HEK293 (cell line): Measurements from ENCODE around the gene INPP5A.
A peak's percentile ranks its signal among the peaks of the same experiment; 100 is the strongest.

ENCODE experiments used
- GLI2 ChIP-seq: fragments of 450-650 bp; formaldehyde crosslinking; IDR thresholded peaks from 2 replicates; pipeline ENCODE4; 2017; ENCODE audit warnings: missing biosample characterization, missing genetic modification characterization, low read depth, borderline replicate concordance
- KLF9 ChIP-seq: fragments of 450-650 bp; formaldehyde crosslinking; IDR thresholded peaks from 2 replicates; pipeline ENCODE4 v1.5.1; 2016; ENCODE audit warnings: missing biosample characterization, missing genetic modification characterization, low read depth
- WT1 ChIP-seq: fragments of 450-650 bp; formaldehyde crosslinking; IDR thresholded peaks from 2 replicates; pipeline ENCODE4 v1.5.1; 2016; ENCODE audit warnings: missing biosample characterization, missing genetic modification characterization
- ZNF114 ChIP-seq: fragments of 450-650 bp; formaldehyde crosslinking; IDR thresholded peaks from 2 replicates; pipeline ENCODE4 v1.5.0; 2017; ENCODE audit warnings: missing biosample characterization, missing genetic modification characterization
- ZNF155 ChIP-seq: fragments of 450-650 bp; formaldehyde crosslinking; IDR thresholded peaks from 2 replicates; pipeline ENCODE4 v1.5.1; 2016; ENCODE audit warnings: missing biosample characterization, missing genetic modification characterization
- ZNF157 ChIP-seq: fragments of 450-650 bp; formaldehyde crosslinking; IDR thresholded peaks from 2 replicates; pipeline ENCODE4 v1.5.1; 2016; ENCODE audit warnings: missing biosample characterization, missing genetic modification characterization
- ZNF221 ChIP-seq: fragments of 450-650 bp; formaldehyde crosslinking; IDR thresholded peaks from 2 replicates; pipeline ENCODE4 v1.5.1; 2017; ENCODE audit warnings: missing biosample characterization, missing genetic modification characterization, borderline replicate concordance
- ZNF24 ChIP-seq: fragments of 450-650 bp; formaldehyde crosslinking; IDR thresholded peaks from 2 replicates; pipeline ENCODE4 v1.5.1; 2016; ENCODE audit warnings: missing biosample characterization, missing genetic modification characterization
- ZNF404 ChIP-seq: fragments of 450-650 bp; formaldehyde crosslinking; IDR thresholded peaks from 2 replicates; pipeline ENCODE4 v1.5.1; 2017; ENCODE audit warnings: missing biosample characterization, missing genetic modification characterization
- ZNF423 ChIP-seq: fragments of 450-650 bp; formaldehyde crosslinking; IDR thresholded peaks from 2 replicates; pipeline ENCODE4 v1.5.1; 2016; ENCODE audit warnings: missing biosample characterization, missing genetic modification characterization
- ZNF510 ChIP-seq: fragments of 450-650 bp; formaldehyde crosslinking; IDR thresholded peaks from 2 replicates; pipeline ENCODE4 v1.5.1; 2018; ENCODE audit warnings: mild to moderate bottlenecking, missing genetic modification characterization, missing biosample characterization; ENCODE audit not compliant: insufficient replicate concordance
- ZNF560 ChIP-seq: fragments of 450-650 bp; formaldehyde crosslinking; IDR thresholded peaks from 2 replicates; pipeline ENCODE4 v1.5.1; 2017; ENCODE audit warnings: missing biosample characterization, missing genetic modification characterization, borderline replicate concordance
- ZXDB ChIP-seq: fragments of 450-650 bp; formaldehyde crosslinking; IDR thresholded peaks from 2 replicates; pipeline ENCODE4 v1.5.1; 2016; ENCODE audit warnings: missing biosample characterization, missing genetic modification characterization
- TF ChIP-seq, protein P1 (sequence below): fragments of 450-650 bp; formaldehyde crosslinking; IDR thresholded peaks from 2 replicates; pipeline ENCODE4 v1.5.1; 2016; ENCODE audit warnings: missing biosample characterization, missing genetic modification characterization
- TF ChIP-seq, protein P2 (sequence below): fragments of 450-650 bp; formaldehyde crosslinking; IDR thresholded peaks from 2 replicates; pipeline ENCODE4 v1.5.1; 2016; ENCODE audit warnings: missing biosample characterization, missing genetic modification characterization, borderline replicate concordance
- TF ChIP-seq, protein P3 (sequence below): fragments of 450-650 bp; formaldehyde crosslinking; IDR thresholded peaks from 2 replicates; pipeline ENCODE4 v1.5.1; 2017; ENCODE audit warnings: missing biosample characterization, missing genetic modification characterization
- TF ChIP-seq, protein P4 (sequence below): fragments of 450-650 bp; formaldehyde crosslinking; IDR thresholded peaks from 2 replicates; pipeline ENCODE4 v1.5.1; 2016; ENCODE audit warnings: missing biosample characterization, missing genetic modification characterization
- TF ChIP-seq, protein P5 (sequence below): fragments of 450-650 bp; formaldehyde crosslinking; IDR thresholded peaks from 2 replicates; pipeline ENCODE4 v1.5.1; 2016; ENCODE audit warnings: missing biosample characterization, missing genetic modification characterization, low read depth
- TF ChIP-seq, protein P6 (sequence below): fragments of 450-650 bp; formaldehyde crosslinking; IDR thresholded peaks from 2 replicates; pipeline ENCODE4 v1.5.1; 2016; ENCODE audit warnings: missing biosample characterization, missing genetic modification characterization

INPP5A gene

DNA sequence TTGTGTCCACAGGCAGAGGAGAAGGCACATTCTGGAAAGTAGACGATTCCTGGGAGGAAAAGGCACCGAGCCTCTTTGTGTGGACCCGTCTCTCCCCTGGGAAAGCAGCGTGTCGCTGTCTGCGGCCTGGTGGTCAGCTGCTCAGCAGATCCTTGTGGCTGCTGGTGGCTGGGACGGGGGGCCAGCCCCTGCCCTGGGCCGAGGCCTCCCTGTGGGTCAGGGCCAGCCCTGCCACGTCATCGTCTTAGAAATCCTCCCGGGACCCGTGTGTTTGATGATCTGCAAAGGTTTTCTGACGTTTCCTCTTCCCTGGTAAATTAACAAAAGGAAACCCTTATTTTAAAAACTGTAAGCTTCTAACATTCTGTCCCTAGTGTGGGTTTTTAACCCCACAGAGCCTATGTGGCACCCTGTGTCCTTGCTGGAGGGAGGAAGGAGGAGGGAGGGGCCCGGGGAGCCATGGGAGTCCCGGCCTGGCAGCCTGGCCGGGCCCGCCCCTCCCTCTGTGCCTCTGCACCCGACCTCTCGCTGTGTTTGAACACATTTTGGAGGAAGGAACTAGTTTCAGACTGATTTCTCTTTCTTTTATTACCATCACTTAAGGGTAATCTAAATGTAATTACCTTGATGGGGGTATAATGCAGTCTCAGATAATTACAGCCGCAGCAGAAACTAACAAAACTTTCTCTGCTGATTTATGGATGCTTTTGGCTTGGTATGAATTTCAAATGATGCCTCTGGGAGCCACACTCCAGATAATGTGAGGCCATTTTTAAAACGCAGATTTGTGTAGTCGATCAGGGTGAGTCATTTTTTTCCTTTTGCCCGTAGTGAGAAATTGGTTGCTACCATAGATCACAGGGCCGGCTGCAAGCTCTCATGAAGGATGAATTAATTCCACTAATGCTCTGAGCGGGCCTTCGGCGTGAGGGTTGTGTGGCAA lies 162.8 kb downstream of the INPP5A start (continued):
- TF ChIP-seq GLI2 (tag by site-specific recombination), result peak; percentile 97
- TF ChIP-seq, protein P1, sequence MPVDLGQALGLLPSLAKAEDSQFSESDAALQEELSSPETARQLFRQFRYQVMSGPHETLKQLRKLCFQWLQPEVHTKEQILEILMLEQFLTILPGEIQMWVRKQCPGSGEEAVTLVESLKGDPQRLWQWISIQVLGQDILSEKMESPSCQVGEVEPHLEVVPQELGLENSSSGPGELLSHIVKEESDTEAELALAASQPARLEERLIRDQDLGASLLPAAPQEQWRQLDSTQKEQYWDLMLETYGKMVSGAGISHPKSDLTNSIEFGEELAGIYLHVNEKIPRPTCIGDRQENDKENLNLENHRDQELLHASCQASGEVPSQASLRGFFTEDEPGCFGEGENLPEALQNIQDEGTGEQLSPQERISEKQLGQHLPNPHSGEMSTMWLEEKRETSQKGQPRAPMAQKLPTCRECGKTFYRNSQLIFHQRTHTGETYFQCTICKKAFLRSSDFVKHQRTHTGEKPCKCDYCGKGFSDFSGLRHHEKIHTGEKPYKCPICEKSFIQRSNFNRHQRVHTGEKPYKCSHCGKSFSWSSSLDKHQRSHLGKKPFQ (tag by site-specific recombination), result peak; percentile 78
- TF ChIP-seq ZNF155, result no peak
- TF ChIP-seq, protein P2, sequence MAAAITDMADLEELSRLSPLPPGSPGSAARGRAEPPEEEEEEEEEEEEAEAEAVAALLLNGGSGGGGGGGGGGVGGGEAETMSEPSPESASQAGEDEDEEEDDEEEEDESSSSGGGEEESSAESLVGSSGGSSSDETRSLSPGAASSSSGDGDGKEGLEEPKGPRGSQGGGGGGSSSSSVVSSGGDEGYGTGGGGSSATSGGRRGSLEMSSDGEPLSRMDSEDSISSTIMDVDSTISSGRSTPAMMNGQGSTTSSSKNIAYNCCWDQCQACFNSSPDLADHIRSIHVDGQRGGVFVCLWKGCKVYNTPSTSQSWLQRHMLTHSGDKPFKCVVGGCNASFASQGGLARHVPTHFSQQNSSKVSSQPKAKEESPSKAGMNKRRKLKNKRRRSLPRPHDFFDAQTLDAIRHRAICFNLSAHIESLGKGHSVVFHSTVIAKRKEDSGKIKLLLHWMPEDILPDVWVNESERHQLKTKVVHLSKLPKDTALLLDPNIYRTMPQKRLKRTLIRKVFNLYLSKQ, result no peak
- no peak for TF ChIP-seq ZNF560 (tag by site-specific recombination)
- TF ChIP-seq ZNF157 (tag by site-specific recombination), result no peak
- TF ChIP-seq ZNF404 (tag by site-specific recombination), result no peak
- TF ChIP-seq, protein P3, sequence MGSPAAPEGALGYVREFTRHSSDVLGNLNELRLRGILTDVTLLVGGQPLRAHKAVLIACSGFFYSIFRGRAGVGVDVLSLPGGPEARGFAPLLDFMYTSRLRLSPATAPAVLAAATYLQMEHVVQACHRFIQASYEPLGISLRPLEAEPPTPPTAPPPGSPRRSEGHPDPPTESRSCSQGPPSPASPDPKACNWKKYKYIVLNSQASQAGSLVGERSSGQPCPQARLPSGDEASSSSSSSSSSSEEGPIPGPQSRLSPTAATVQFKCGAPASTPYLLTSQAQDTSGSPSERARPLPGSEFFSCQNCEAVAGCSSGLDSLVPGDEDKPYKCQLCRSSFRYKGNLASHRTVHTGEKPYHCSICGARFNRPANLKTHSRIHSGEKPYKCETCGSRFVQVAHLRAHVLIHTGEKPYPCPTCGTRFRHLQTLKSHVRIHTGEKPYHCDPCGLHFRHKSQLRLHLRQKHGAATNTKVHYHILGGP, result no peak
- TF ChIP-seq, protein P4, sequence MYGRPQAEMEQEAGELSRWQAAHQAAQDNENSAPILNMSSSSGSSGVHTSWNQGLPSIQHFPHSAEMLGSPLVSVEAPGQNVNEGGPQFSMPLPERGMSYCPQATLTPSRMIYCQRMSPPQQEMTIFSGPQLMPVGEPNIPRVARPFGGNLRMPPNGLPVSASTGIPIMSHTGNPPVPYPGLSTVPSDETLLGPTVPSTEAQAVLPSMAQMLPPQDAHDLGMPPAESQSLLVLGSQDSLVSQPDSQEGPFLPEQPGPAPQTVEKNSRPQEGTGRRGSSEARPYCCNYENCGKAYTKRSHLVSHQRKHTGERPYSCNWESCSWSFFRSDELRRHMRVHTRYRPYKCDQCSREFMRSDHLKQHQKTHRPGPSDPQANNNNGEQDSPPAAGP (tag by site-specific recombination), result peak; percentile 69; the same call in 1 of the 2 replicates
- TF ChIP-seq, protein P5, sequence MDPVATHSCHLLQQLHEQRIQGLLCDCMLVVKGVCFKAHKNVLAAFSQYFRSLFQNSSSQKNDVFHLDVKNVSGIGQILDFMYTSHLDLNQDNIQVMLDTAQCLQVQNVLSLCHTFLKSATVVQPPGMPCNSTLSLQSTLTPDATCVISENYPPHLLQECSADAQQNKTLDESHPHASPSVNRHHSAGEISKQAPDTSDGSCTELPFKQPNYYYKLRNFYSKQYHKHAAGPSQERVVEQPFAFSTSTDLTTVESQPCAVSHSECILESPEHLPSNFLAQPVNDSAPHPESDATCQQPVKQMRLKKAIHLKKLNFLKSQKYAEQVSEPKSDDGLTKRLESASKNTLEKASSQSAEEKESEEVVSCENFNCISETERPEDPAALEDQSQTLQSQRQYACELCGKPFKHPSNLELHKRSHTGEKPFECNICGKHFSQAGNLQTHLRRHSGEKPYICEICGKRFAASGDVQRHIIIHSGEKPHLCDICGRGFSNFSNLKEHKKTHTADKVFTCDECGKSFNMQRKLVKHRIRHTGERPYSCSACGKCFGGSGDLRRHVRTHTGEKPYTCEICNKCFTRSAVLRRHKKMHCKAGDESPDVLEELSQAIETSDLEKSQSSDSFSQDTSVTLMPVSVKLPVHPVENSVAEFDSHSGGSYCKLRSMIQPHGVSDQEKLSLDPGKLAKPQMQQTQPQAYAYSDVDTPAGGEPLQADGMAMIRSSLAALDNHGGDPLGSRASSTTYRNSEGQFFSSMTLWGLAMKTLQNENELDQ (tag by site-specific recombination), result no peak
- peak; percentile 78 for TF ChIP-seq ZXDB
- TF ChIP-seq, protein P6, sequence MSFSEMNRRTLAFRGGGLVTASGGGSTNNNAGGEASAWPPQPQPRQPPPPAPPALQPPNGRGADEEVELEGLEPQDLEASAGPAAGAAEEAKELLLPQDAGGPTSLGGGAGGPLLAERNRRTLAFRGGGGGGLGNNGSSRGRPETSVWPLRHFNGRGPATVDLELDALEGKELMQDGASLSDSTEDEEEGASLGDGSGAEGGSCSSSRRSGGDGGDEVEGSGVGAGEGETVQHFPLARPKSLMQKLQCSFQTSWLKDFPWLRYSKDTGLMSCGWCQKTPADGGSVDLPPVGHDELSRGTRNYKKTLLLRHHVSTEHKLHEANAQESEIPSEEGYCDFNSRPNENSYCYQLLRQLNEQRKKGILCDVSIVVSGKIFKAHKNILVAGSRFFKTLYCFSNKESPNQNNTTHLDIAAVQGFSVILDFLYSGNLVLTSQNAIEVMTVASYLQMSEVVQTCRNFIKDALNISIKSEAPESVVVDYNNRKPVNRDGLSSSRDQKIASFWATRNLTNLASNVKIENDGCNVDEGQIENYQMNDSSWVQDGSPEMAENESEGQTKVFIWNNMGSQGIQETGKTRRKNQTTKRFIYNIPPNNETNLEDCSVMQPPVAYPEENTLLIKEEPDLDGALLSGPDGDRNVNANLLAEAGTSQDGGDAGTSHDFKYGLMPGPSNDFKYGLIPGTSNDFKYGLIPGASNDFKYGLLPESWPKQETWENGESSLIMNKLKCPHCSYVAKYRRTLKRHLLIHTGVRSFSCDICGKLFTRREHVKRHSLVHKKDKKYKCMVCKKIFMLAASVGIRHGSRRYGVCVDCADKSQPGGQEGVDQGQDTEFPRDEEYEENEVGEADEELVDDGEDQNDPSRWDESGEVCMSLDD, result no peak
- no peak for TF ChIP-seq ZNF221 (tag by site-specific recombination)
- TF ChIP-seq ZNF510 (tag by site-specific recombination), result peak; percentile 80
- peak; percentile 94 for TF ChIP-seq ZNF24 (tag by site-specific recombination)
- TF ChIP-seq ZNF114 (tag by site-specific recombination), result no peak
- peak; percentile 70 for TF ChIP-seq KLF9 (tag by site-specific recombination)
- peak; percentile 80; the same call in 1 of the 2 replicates for TF ChIP-seq ZNF423 (tag by site-specific recombination)
- TF ChIP-seq WT1 (tag by site-specific recombination), result peak; percentile 96
